GM15510 (cell line): ENCODE results near the gene MTRF1L.

ENCODE experiments used
- POLR2A ChIP-seq: IDR thresholded peaks from 3 replicates; pipeline ENCODE4 v1.6.1; 2011; ENCODE audit warnings: borderline replicate concordance; ENCODE audit not compliant: insufficient read length; ENCODE audit errors: extremely low read depth

Gene MTRF1L

GRCh38 chr6:152950240-152950639 is 52.3 kb downstream of the MTRF1L start:
- no peak for TF ChIP-seq POLR2A

GRCh38 chr6:152948150-152948768 is 54.2 kb downstream of the MTRF1L start:
- no peak for TF ChIP-seq POLR2A

- TF ChIP-seq POLR2A: no peak
Observed at GRCh38 chr6:152946995-152947394, 55.5 kb downstream of the MTRF1L start.

GRCh38 chr6:152946484-152946883 is 56.0 kb downstream of the MTRF1L start:
- no peak for TF ChIP-seq POLR2A

GRCh38 chr6:152943260-152943897 is 59.1 kb downstream of the MTRF1L start:
- TF ChIP-seq POLR2A: no peak

- TF ChIP-seq POLR2A: no peak
Observed at GRCh38 chr6:152942319-152942869, 60.1 kb downstream of the MTRF1L start.

- no peak for TF ChIP-seq POLR2A
Observed at GRCh38 chr6:152941746-152942145, 60.8 kb downstream of the MTRF1L start.
